ENCODE results near the gene SELENON.
A peak's percentile ranks its signal among the peaks of the same experiment; 100 is the strongest.
"Not testable (repeated sequence)": the region's sequence is repeated elsewhere in the genome, so short reads cannot be mapped to it uniquely, and the experiment has no call there.

SELENON gene

GRCh38 chr1:25831569-25832196 is 31.7 kb downstream of the SELENON start:
- DNase-seq, result no peak

- no peak for DNase-seq
Measured at GRCh38 chr1:25832336-25833037, 32.5 kb downstream of the SELENON start.

- DNase-seq, result no peak
Measured at GRCh38 chr1:25833158-25833557, 33.2 kb downstream of the SELENON start.

GRCh38 chr1:25834894-25835293 is 34.9 kb downstream of the SELENON start:
- DNase-seq, result no peak

GRCh38 chr1:25836695-25837094 is 36.7 kb downstream of the SELENON start:
- no peak for DNase-seq

- no peak for DNase-seq
Measured at GRCh38 chr1:25837262-25837875, 37.4 kb downstream of the SELENON start.

GRCh38 chr1:25839808-25840207 is 39.8 kb downstream of the SELENON start:
- DNase-seq, result not testable (repeated sequence)

- DNase-seq, result no peak
Measured at GRCh38 chr1:25843483-25843882, 43.5 kb downstream of the SELENON start.

- no peak for DNase-seq
Measured at GRCh38 chr1:25844536-25845337, 44.7 kb downstream of the SELENON start.

- no peak for DNase-seq
Measured at GRCh38 chr1:25845664-25846063, 45.7 kb downstream of the SELENON start.

- DNase-seq, result no peak
Measured at GRCh38 chr1:25847929-25848328, 47.9 kb downstream of the SELENON start.

GRCh38 chr1:25848531-25848930 is 48.5 kb downstream of the SELENON start:
- no peak for DNase-seq

GRCh38 chr1:25854554-25854953 is 54.6 kb downstream of the SELENON start:
- DNase-seq, result no peak

GRCh38 chr1:25856856-25857255 is 56.9 kb downstream of the SELENON start:
- DNase-seq, result no peak

GRCh38 chr1:25858494-25858893 is 58.5 kb downstream of the SELENON start:
- DNase-seq, result no peak

GRCh38 chr1:25858906-25859789 is 59.2 kb downstream of the SELENON start, which contains the start of gene AUNIP:
Gene AUNIP (minus strand): TSS chr1:25859457. CDS start chr1:25859357, 100 bp downstream.
- peak; percentile 92 for DNase-seq

- DNase-seq, result peak; percentile 49
Measured at GRCh38 chr1:25861316-25862286, 61.6 kb downstream of the SELENON start.

GRCh38 chr1:25862785-25863485 is 62.9 kb downstream of the SELENON start:
- DNase-seq, result no peak

- DNase-seq, result no peak
Measured at GRCh38 chr1:25863486-25864262, 63.7 kb downstream of the SELENON start.
